PC-3 (cell line): ENCODE data around the gene TMEM233.

Experiments
- CTCF ChIP-seq: fragments of 300-600 bp; sonication (generic); conservative IDR thresholded peaks from 2 replicates; pipeline ENCODE4 v1.5.1; 2017; ENCODE audit warnings: antibody characterized with exemption, low read depth, mild to moderate bottlenecking, low read length
- EZH2 ChIP-seq: fragments of 300-600 bp; sonication (generic); IDR thresholded peaks from one replicate; pipeline ENCODE4 v1.6.1; 2017; ENCODE audit warnings: antibody characterized with exemption, mild to moderate bottlenecking, low read length; ENCODE audit not compliant: unreplicated experiment
- EZH2phosphoT487 ChIP-seq: fragments of 300-600 bp; sonication (generic); IDR thresholded peaks from 2 replicates; pipeline ENCODE4 v1.6.1; 2018; ENCODE audit warnings: mild to moderate bottlenecking, antibody characterized with exemption, low read length, borderline replicate concordance

- TF ChIP-seq EZH2 (no peak), CTCF (no peak), EZH2phosphoT487 (no peak)
Observed at GRCh38 chr12:119682639-119683252, 89.2 kb downstream of the TMEM233 start.
